ENCODE data around the gene TRIM54.

DNA sequence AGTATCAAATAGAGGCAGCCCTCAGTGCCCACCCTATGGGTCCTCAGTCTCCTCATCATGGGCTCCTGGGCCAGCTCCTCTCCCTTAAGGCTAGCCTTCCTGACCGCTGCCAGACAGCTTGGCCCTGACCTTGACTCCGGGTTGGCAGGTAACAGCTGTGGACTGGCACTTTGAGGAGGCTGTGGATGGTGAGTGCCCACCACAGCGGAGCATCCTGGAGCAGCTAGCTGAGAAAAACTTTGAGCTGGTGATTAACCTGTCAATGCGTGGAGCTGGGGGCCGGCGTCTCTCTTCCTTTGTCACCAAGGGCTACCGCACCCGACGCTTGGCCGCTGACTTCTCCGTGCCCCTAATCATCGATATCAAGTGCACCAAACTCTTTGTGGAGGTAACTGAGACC, 46.1 kb upstream of the TRIM54 start:
- TF ChIP-seq SUZ12 (IDR thresholded peaks at IDR 0.05; ENCODE audit: extremely low read depth, insufficient read depth, insufficient read length) (no peak), YY1 (IDR thresholded peaks at IDR 0.05; ENCODE audit: insufficient read depth, insufficient read length) (no peak)

All from NT2/D1 (cell line).